Measurements from ENCODE around the gene CCNL2. TPM values are rescaled to one million over a fixed set of nuclear protein-coding genes. Genes with fewer than 3 reads are reported as not detected.
A peak's percentile ranks its signal among the peaks of the same experiment; 100 is the strongest.
"Not testable (repeated sequence)": the region's sequence is repeated elsewhere in the genome, so short reads cannot be mapped to it uniquely, and the experiment has no call there.

The CCNL2 gene
- total RNA-seq, 1 donor from 2014 or later = 57.9 TPM

DNA sequence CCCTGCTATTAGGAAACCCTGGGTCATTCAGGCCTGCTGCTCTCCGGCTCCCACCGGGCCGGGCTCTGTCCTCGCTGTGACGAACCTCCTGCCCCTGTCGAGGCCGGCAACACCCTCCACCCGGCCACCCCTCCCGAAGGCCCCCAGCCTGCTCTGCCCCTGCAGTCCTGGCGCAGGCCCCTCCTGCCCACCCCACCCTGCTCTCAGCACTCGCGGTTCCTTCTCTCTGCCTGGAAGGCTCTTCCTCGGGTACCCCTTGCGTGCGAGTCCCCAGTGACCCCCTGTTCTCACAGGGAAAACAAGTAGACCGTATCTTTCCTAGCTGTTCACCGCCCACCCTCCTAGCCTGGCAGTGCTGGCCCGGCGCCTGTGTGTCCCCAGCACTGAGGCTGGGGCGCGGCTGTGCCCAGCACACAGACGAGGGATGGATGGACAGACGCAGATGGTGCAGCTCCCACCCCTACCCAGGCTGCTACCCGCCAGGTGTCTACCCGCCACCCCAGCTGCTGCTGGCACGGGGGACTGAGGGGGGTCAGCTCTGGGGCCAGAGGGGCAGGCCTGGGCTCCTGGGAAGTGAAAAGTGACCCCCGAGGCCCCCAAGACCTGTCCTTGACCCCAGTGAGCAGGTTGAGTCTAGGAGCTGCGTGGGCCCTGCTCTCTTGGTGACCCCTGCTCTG, 33.3 kb upstream of the CCNL2 start:
- no peak for DNase-seq (ENCODE audit: low read depth in 2 of 2)

DNA sequence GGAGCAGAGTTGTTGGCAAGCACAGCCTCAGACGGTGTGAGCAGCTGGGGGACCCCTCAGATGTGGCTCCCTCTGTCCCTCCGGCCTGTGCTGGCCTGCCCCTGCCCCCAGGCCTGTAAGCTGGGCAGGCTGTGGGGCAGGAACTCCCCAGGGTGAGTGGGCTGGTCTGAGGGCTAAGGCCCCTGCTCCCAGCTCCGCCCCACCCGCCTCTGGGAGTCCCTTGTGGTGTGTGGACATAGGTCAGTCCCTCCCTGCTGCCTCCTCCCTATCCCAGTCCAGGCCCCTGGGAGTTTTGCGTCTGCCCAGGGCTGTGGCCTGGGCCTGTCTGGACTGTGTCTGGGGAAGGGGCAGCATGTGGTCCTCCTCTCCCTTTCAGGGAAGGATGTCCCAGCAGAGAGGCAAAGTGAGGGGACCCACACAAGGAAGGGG, 32.7 kb upstream of the CCNL2 start:
- DNase-seq (ENCODE audit: low read depth in 2 of 2) = no peak

DNA sequence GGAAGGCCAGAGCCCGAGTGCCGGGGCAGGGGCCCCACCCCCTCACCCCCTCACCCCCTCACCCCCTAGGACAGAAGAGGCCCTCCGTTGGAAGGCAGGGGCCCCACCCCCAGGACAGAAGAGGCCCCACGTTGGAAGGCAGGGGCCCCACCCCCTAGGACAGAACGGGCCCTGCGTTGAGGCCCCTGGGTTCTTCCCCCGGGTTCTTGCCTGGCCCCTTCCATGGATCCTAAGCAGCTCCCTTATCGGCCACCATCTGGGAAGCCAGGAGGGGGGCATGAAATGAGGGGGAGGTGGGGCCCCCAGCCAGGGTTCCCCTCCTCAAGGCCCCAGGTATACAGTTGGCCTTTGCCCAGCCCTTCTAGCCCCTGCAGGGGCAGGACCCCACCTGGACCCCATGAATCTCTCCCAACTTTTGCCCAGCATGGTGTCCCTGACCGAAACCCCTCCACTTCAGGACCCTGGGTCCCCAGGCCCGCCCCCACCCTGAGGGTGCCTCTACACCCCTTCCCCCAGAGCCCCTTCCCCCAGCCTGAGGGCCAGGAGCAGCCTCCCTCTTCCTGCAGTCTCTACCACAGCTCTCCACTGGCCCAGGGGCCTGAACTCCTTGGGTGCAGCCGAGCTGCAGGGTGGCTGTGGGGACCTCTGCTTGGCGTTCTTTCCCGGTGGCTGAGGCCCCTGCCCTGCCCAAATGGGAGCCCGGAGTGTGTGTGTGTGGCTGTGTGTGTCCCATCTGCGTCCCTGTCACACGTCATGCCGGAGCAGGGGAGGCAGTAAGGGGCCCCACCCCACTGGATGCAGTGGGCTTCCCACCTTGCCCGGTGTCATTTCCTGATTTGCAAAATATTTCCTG, 32.1 kb upstream of the CCNL2 start:
- DNase-seq (ENCODE audit: low read depth in 2 of 2) = no peak

DNA sequence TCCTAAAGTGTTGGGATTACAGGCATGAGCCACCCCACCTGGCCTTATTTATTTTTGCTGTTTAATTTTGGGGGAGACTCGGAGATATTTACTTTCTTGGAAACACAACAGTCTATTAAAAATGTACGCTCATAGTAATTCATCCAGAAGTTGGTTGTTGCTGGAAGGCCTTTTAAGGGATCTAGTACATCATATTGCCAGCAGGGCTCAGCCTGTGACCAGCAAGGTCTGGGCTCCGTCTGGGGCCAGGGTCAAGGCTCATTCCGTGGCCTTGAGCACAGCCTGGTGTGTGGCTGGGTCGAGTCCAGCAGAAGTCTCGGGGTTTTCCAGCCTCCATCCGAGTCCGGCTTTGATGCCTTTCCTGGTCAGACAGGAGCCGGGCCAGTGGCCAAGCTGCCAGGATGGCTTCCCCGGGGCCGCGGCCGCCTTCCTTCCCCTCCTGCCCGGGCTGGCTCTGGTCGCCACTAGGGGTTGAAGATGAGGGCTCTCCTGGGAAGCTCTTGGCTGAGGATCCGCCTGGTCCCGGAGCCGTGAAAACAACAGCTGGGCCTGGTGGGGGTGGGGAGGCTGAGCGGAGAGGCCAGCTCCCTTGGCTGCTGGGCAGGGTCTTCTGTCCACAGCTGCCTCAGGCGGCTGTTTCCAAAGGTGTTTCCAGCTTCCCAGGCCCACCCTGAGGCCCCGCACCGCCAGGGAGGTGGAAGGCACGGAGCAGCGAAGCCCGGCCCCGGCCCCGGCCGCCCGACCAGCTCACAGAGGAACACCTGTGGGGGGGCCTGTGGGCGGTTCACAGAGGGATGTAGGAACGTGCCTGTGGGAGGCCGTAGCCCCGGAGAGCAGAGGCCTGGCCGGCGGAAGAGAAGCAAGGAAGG, 31.2 kb upstream of the CCNL2 start:
- DNase-seq (ENCODE audit: low read depth in 2 of 2) = peak; percentile 85 to 88

DNA sequence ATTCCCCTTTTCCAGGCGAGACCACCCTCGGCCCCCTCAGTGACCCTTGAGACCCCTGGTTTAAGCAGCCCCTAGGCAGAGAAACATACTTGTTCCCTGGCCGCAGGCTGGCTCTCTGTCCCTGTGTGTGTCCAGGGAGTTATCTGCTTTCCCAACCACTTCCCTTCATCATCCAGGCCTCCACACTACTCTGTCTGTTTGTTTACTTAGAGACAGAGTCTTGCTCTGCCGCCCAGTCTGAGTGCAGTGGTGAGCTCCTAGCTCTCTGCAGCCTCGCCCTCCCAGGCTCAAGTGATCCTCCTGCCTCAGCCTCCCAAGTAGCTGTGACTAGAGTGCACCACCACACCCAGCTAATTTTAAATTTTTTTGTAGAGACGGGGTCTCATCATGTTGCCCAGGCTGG, 30.5 kb upstream of the CCNL2 start:
- peak; percentile 55 to 82 for DNase-seq (ENCODE audit: low read depth in 2 of 2)

DNA sequence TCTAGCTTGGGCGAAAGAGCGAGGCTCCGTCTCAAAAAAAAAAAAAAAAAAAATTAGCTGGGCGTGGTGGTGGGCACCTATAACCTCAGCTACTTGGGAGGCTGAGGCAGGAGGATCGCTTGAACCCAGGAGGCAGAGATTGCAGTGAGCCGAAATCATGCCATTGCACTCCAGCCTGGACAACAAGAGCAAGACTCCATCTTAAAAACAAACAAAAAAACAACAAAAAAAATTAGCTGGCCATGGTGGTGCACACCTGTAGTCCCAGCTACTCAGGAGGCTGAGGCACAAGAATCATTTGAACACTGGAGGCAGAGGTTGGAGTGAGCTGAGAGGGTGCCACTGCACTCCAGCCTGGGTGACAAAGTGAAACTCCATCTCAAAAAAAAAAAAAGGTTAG, 29.8 kb upstream of the CCNL2 start:
- DNase-seq (ENCODE audit: low read depth in 2 of 2) = not testable (repeated sequence)

DNA sequence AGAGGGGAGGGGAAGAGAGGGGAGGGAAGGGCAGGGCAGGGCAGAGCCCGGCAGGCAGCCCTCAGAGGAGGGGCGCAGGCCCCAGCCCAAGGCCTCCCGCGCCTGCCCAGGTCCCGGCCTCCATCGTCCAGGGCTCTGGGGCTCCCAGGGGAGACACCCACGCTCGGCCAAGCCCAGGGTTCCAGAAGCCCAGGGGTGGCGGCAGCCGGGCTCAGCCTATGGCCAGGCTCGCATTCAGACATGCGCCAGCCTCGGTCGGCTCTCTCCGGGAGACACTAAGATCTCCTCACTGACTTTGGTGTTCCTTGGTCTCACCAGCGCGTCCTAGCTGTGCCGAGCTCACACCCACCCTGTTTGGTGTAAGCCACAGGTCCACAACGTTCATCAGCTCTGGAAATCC, 29.0 kb upstream of the CCNL2 start:
- no peak for DNase-seq (ENCODE audit: low read depth in 2 of 2)

DNA sequence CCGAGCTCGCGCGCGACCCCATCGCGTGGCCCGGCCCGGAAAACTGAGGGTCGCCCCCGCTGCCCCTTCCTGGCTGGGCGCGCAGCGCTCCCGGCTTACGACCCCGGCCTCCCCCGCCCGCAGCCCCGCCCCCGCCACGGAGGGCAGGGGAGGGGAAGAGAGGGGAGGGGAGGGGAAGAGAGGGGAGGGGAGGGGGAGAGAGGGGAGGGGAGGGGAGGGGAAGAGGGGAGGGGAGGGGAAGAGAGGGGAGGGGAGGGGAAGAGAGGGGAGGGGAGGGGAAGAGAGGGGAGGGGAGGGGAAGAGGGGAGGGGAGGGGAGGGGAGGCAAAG, 28.6 kb upstream of the CCNL2 start:
- DNase-seq (ENCODE audit: low read depth in 2 of 2) = no peak

DNA sequence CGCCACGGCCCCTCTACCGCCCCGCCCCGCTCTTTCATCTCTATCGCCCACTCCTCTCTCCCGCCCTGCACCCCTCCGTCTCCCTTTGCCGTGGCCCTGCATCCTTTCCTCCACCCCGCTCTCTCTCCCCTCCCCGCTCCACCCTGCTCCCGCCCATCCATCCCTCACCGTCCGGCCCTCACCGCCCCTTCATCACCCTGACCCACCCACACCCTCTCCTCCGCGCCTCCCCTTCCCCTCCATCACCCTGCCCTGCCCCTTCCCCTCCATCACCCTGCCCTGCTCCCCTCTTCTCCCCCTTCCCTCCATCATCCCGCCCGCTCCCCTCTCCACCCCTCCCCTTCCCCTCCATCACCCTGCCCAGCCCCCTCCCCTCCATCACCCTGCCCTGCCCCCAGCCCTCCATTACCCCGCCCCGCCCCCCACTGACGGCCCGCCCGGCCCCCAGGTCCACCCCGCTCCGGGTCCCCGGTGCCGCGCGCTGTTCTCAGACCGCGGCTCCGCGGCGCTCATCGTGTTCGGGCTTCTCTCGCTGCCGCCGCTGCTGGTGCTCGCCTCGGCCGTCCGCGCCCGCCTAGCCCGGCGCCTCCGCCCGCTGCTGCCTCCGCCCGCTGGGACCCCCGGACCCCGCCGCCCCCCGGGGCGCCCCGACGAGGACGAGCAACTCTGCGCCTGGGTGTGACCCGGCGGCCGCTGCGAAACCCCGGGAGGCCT, 28.1 kb upstream of the CCNL2 start:
- no peak for DNase-seq (ENCODE audit: low read depth in 2 of 2)

DNA sequence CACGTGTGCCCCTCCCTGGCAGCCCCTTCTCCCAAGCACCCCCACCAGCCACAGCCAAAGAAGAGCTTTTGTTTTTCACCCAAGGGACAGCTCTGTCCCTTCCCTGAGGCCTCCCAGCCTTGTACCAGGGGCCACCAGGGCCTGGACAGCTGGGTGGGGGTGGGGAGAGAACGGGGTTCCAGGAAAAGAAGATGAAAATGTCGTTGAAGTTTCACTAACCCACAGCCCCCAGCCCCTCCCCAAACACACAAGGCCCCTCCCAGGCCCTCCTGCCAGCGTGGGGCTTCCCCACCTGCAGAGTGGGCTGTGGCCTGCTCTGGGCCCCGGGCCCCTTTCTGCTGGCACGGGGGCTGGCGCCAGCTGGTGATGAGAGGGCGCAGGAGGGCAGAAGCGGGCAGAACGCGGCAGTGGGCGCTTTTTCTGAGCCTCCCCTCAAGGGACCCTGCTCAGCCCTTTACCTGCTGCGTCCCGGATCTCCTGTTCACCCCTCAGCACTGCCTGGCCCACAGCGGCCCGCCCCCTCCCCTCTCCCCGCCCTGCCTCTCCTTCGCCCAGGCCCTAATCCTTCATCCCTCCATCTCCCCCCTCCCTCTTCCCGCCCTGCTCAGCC, 27.5 kb upstream of the CCNL2 start:
- DNase-seq (ENCODE audit: low read depth in 2 of 2) = no peak

DNA sequence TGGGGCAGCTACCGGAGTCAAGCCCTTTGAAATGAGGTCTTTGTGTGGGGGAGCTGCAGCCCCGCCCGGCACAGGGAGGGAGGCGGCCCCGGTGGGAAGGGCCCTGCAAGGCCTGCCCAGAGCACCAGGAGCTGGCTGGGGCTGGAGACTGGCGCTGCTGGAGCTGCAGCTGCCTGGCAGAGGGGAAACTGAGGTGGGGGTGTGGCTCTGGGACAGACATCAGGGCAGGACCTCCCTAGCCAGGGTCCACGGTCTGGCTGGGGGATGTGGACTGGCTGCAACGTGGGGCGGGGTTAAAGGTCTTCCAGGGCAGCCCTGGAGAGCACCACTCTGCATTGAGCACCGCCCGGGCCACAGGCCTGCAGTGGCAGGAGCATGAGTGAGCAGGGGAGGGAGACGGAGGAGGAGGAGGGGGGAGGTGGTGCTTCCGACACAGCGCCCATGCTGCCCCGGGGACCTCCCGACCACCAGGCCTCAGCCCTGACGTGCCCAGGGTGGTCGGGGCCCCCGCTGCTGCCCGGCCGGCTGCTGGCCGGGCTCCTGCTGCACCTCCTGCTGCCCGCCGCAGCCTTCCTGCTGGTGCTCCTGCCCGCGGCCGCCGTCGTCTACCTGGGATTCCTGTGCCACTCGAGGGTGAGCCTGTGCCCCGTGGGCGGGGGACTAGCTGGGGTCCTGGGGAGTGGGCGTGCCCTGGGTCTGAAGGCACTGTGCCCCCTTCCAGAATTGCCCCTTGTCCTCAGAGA, 26.8 kb upstream of the CCNL2 start:
- DNase-seq (ENCODE audit: low read depth in 2 of 2) = no peak

DNA sequence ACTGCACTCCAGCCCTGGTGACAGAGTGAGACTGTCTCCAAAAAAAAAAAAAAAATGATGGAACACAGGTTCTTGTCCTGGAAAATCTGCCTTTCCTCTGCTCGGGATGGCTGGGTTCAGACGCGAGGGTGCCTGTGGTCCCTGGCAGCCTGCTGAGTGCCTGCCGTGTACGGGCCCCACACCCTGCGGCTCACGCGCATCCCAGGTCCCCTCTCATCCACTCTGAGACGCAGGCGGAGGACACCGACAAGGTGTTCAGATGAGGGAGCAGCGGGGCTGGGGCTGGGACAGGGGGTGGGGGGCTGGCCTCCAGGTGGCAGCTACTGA, 26.3 kb upstream of the CCNL2 start:
- no peak for DNase-seq (ENCODE audit: low read depth in 2 of 2)

DNA sequence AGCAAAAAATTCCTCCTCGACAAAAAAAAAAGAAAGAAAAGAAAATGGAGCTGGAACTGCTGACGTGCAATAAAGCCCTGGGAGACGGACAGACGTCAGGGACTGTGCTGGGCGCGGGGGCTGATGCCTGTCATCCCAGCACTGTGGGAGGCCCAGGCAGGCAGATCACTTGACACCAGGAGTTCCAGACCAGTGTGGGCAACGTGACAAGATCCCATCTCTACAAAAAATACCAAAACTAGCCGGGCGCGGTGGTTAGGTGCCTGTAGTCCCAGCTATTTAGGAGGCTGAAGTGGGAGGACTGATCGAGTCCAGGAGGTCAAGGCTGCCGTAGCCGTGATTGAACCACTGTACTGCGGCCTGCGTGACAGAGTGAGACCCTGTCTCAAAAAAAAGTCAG, 25.6 kb upstream of the CCNL2 start:
- no peak for DNase-seq (ENCODE audit: low read depth in 2 of 2)

DNA sequence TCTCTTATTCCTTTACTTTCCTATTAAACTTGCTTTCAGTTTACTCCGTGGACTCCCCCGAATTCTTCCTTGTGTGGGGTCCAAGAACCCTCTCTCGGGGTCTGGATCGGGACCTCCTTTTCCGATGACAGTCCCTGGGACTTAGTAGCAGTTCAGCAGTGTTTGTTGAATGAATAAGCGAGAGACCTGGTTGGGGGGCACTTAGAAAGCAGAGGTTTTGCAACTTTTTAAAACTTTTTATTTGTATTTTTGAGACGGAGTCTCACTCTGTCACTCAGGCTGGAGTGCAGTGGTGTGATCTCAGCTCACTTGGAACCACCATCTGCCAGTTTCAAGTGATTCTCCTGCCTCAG, 24.1 kb upstream of the CCNL2 start:
- DNase-seq (ENCODE audit: low read depth in 2 of 2) = no peak

DNA sequence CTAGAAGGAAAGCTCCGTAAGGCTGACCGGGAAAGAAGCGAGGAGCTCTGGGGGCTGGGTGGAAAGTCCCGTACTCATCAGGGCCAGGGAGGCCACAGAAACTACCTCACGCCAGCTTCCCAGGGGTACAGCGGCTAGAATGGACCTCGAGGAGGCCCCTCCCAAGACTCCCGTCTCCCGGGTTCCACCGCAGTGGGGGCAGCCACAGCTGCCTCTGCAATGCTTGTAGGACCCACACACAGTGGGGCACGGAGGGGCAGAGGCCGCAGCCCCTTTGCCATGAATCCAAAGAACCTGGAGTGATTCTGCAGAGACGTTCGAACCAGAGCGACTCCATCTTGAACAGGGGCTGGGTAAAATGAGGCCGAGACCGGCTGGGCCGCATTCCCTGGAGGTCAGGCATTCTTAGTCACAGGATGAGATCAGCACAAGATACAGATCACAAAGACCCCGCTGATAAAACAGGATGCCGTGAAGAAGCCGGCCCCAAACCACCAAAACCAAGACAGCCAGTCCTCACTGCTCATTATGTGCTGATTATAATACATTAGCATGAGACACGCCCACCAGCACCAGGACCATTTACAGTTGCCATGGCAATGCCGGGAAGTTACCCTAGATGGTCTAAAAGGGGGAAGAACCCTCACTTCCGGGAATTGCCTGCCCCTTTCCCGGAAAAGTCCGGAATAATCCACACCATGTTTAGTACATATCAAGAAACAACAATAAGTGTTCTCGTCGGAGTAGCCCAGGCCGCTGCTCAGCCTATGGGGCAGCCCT, 23.5 kb upstream of the CCNL2 start:
- no peak for DNase-seq (ENCODE audit: low read depth in 2 of 2)

DNA sequence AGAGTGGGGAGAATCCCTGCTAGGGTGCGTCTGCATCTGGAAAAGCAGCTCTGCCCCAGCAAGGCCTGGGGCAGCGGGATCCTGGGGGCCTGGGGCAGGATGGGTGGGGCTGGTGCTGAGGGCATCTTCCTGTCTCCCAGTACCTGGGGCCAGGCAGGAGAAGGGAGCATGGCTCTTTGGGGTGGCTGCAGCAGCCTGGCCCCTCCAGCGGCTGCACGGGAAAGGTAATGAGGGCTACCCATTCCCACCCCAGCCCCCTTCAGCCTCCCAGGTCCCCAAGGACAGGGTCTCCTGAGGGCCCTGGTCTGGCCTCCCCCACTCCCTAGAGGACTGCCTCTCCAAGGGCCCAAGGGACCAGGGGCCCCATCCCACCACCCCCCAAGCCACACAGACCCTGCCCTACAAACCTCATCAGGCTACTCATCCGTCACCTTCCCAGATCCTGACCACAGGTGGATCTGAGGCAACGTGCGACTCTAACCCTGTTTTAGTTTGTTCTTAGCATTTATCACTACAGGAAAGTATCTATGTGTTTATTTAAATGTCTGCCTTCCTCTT, 22.9 kb upstream of the CCNL2 start:
- no peak for DNase-seq (ENCODE audit: low read depth in 2 of 2)

DNA sequence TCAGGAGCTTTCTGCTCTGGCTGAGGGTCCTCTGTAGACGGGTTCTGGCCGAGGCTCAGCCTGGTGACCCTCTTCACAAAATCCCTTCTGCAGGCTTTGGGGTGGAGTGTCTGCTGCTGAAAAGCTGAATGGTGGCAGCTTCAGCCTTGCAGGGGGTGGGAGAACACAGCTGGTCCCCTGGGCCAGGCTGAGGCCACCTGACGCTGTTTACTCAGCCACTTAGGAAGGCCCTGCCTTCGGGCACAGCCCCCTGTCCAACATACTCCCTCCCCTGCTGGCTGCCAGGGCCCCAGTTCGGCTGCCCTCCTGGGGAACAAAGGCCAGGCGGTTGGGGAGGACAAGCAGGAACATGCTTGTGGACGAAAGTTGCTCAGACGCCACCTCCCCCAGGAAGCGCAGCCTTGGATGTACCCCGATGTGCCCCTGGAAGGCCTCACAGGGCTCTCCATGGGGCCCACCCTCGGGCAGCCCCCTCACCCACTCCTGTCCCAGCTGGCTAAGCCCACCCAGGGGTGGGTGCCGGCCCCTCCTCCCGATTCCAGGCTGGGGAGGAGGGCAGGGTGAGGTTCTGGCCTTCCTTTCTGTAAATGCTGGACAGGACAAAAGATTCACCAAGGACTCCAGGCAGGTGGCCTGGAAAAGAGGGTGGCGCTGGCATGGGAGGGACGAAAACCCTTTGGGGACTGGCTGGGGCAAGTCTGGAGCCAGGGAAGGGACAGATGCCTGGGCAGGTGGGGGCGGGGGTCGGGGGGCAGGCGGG, 22.2 kb upstream of the CCNL2 start, which contains the start of gene ANKRD65:
Gene ANKRD65 (minus strand): TSS at position 130 of the 760 bp plus-strand sequence. CDS start 271 bp downstream, outside the sequence.
- no peak for DNase-seq (ENCODE audit: low read depth in 2 of 2)

DNA sequence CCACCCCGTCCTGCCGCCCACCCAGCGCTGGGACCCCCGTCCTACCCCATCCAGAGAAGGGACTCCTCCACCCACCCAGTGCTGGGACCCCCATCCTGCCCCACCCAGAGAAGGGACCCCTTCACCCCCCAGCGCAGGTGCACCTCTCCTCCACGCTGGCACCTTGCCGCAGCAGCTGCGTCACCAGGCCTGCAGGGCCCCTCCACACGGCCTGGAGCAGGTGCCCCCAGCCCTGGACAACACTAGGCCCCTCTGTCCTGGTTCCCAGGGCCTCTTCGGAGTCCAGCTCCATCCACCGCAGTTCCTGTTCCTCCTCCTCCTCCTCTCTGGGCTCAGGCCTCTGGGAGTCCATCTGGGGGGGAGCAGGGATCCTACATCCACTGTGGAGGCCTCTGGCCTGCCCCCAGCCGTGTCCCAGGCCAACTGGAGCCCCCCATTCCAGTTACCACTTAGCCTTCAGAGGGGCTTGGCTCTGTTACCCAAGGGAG, 21.6 kb upstream of the CCNL2 start:
- no peak for DNase-seq (ENCODE audit: low read depth in 2 of 2)
